Keratinocyte (primary cell): ENCODE data around the gene PACS2. TPM values are rescaled to one million over a fixed set of nuclear protein-coding genes. Genes with fewer than 3 reads are reported as not detected.

ENCODE experiments used
- DNase-seq: peaks from one replicate; pipeline ENCODE4 v3.0.0-alpha.2; 2011; ENCODE audit warnings: low read depth, missing footprints, low spot score
- FAIRE-seq: peaks from 2 replicates; lab custom pipeline; 2011; peaks lifted over from hg19 to GRCh38; lab: Jason Lieb, UNC
- H2AFZ ChIP-seq: 2 replicates; pipeline ENCODE4 v1.6.0; 2012; ENCODE audit warnings: low read length, control low read depth, inconsistent platforms; ENCODE audit not compliant: control insufficient read depth
- H3K27ac ChIP-seq: 2 replicates; pipeline ENCODE4 v1.5.1; 2011; ENCODE audit warnings: low read length; ENCODE audit not compliant: control insufficient read depth, insufficient read depth
- H3K27me3 ChIP-seq: 3 replicates; pipeline ENCODE4 v1.6.0; 2011; ENCODE audit warnings: low read length; ENCODE audit not compliant: control insufficient read depth, insufficient read depth; ENCODE audit errors: extremely low read depth
- H3K36me3 ChIP-seq, 2 experiments: 2 replicates in 1 of 2; 3 replicates in 1 of 2; pipeline ENCODE4 v1.5.1; 2011; ENCODE audit warnings: low read length in 2 of 2, mild to moderate bottlenecking in 1 of 2; ENCODE audit not compliant: control insufficient read depth in 2 of 2, insufficient read depth in 2 of 2; ENCODE audit errors: extremely low read depth in 1 of 2
- H3K4me1 ChIP-seq: 3 replicates; pipeline ENCODE4 v1.5.1; 2011; ENCODE audit warnings: low read length; ENCODE audit not compliant: control insufficient read depth, insufficient read depth; ENCODE audit errors: extremely low read depth
- H3K4me2 ChIP-seq: 3 replicates; pipeline ENCODE4 v1.6.0; 2011; ENCODE audit warnings: low read depth, low read length; ENCODE audit not compliant: control insufficient read depth, insufficient read depth; ENCODE audit errors: extremely low read depth
- H3K4me3 ChIP-seq, 3 experiments: fragments of 200-600 bp in 1 of 3; sonication (generic) in 1 of 3; 2 replicates in 2 of 3; 3 replicates in 1 of 3; pipeline ENCODE4 v1.5.1; 2011 to 2016; ENCODE audit warnings: low read length in 3 of 3, mild to moderate bottlenecking in 3 of 3, control low read depth in 2 of 3, inconsistent platforms in 1 of 3, low read depth in 1 of 3, mixed read lengths in 1 of 3, mixed run types in 1 of 3, moderate library complexity in 1 of 3; ENCODE audit not compliant: control insufficient read depth in 2 of 3, insufficient read depth in 2 of 3; ENCODE audit errors: extremely low read depth in 1 of 3
- H3K79me2 ChIP-seq: 2 replicates; pipeline ENCODE4 v1.6.0; 2012; ENCODE audit warnings: low read length; ENCODE audit not compliant: control insufficient read depth, insufficient read depth
- H3K9ac ChIP-seq: 3 replicates; pipeline ENCODE4 v1.6.0; 2011; ENCODE audit warnings: low read length; ENCODE audit not compliant: control insufficient read depth, insufficient read depth; ENCODE audit errors: extremely low read depth
- H3K9me1 ChIP-seq: 3 replicates; pipeline ENCODE4 v1.6.0; 2011; ENCODE audit warnings: low read length; ENCODE audit not compliant: control insufficient read depth, insufficient read depth; ENCODE audit errors: extremely low read depth
- H3K9me3 ChIP-seq: 2 replicates; pipeline ENCODE4 v1.5.1; 2012; ENCODE audit warnings: low read depth, low read length; ENCODE audit not compliant: control insufficient read depth
- H4K20me1 ChIP-seq: 3 replicates; pipeline ENCODE4 v1.6.0; 2011; ENCODE audit warnings: low read length; ENCODE audit not compliant: control insufficient read depth, insufficient read depth; ENCODE audit errors: extremely low read depth
- CTCF ChIP-seq, 3 experiments: IDR thresholded peaks in 1 of 3; conservative IDR thresholded peaks in 1 of 3; optimal IDR thresholded peaks in 1 of 3; 2 replicates in 2 of 3; 3 replicates in 1 of 3; pipeline versions ENCODE3 to v1.5.1; 2011; ENCODE audit warnings: low read length in 3 of 3, mild to moderate bottlenecking in 3 of 3, moderate library complexity in 2 of 3, control low read depth in 1 of 3, inconsistent platforms in 1 of 3; ENCODE audit not compliant: insufficient read depth in 2 of 3; ENCODE audit errors: extremely low read depth in 1 of 3
- EZH2 ChIP-seq: IDR thresholded peaks from one replicate; pipeline ENCODE4 v1.6.1; 2012; ENCODE audit warnings: inconsistent platforms, mild to moderate bottlenecking, low read length, moderate library complexity
- dilution Hi-C: fragments of 300-500 bp; cut with MboI; formaldehyde crosslinking; loops from one replicate; pipeline ENCODE4 v1.7.0; 2020; ENCODE audit warnings: low sequenced_read_pairs; ENCODE audit not compliant: extremely low pct_ligation_motif_present
- polyA plus RNA-seq, 5 experiments: library from polyadenylated mRNA; depleted of rRNA in 3 of 5; stranded (reverse) in 3 of 5; stranded (forward) in 1 of 5; unstranded in 1 of 5; fragments of >200 nt; gene quantifications; 1 replicate in 1 of 5; 2 replicates in 3 of 5; 3 replicates in 1 of 5; pipeline versions ENCODE4 v1.2.1 to v1.2.3, GENCODE V29; 2011 to 2012; ENCODE audit warnings: missing spikeins in 2 of 5, low read depth in 1 of 5, low replicate concordance in 1 of 5

The PACS2 gene
- polyA plus RNA-seq, 1 donor (not counting 4 experiments of a cell fraction or from before 2014, with no cell fraction given): 11.8 TPM

DNA sequence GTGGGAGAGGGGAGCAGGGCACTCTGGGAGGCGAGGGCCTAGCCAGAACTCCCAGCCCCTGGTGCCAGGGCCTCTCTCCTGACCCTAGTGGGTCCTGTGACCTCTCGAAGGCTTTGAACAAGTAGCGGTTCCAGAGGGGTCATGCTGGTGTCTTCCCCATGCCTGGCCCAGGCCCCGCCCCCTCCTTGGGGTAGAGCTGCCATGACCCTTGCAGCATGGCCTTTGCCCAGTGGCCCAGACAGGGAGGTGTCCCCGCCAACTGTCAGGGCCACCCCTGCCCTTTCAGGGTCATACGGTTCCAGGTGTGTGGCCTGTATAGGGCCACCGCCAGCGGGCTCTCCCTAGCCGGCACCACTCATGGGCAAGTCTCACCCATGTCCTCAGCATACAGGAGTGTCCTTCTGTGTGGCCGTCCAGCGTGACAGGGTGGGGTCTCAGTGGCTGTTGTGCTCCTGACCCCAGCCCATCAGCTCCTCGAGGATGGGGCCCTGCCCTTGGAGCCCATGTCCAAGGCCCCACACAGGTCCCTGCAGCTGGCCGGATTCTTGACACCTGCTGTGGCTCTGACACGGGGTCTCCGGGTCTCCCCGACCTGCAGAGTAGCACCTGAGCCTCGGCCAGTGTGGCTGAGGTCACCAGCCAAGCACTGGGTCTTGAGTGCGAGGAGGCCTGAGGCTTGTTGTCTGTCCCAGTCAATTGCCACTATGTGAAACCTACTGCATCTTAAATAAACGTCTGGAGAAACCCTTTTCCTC lies 34.6 kb downstream of the PACS2 start:
- DNase-seq: no peak
- FAIRE-seq: no peak
- no peak overlapping the region for H3K9ac ChIP-seq
- no peaks in the 10 kb centered on the region for H3K9me1 ChIP-seq
- no peaks in the 10 kb centered on the region for H3K27me3 ChIP-seq
- no peak overlapping the region for H3K27ac ChIP-seq
- H3K4me2 ChIP-seq: no peak overlapping the region
- H4K20me1 ChIP-seq: peaks cover 6% of the 10 kb centered on the region
- no peak overlapping the region for H3K4me3 ChIP-seq
- no peak overlapping the region for H2AFZ ChIP-seq
- H3K9me3 ChIP-seq: no peaks in the 10 kb centered on the region
- peaks cover 0 to 2% of the 10 kb centered on the region in 2 experiments for H3K36me3 ChIP-seq
- dilution Hi-C loops: no loop called here
- H3K79me2 ChIP-seq: no peaks in the 10 kb centered on the region
- TF ChIP-seq CTCF (optimal IDR thresholded peaks at IDR 0.05 in 1 of 3, IDR thresholded peaks at IDR 0.05 in 1 of 3, conservative IDR thresholded peaks at IDR 0.05 in 1 of 3; ENCODE audit: extremely low read depth in 1 of 3, insufficient read depth in 2 of 3, low read length in 3 of 3) (no peak), EZH2 (no peak)
- H3K4me1 ChIP-seq: peaks cover 5% of the 10 kb centered on the region

GRCh38 chr14:105349992-105350391 lies 35.4 kb downstream of the PACS2 start:
- Histone ChIP-seq H3K4me2 (no peak overlapping the region), H3K4me1 (peaks cover 5% of the 10 kb centered on the region), H3K27ac (no peak overlapping the region), H3K4me3 (no peak overlapping the region), H3K9me3 (no peaks in the 10 kb centered on the region), H4K20me1 (peaks cover 6% of the 10 kb centered on the region), H3K9ac (no peak overlapping the region), H3K27me3 (no peaks in the 10 kb centered on the region), H3K79me2 (no peaks in the 10 kb centered on the region), H3K36me3 (peaks cover 0 to 2% of the 10 kb centered on the region in 2 experiments), H2AFZ (no peak overlapping the region), H3K9me1 (no peaks in the 10 kb centered on the region)
- FAIRE-seq (no peak), DNase-seq (no peak)
- dilution Hi-C loops: no loop called here
- TF ChIP-seq EZH2: no peak
- TF ChIP-seq CTCF (optimal IDR thresholded peaks at IDR 0.05 in 1 of 3, IDR thresholded peaks at IDR 0.05 in 1 of 3, conservative IDR thresholded peaks at IDR 0.05 in 1 of 3; ENCODE audit: extremely low read depth in 1 of 3, insufficient read depth in 2 of 3, low read length in 3 of 3): no peak
